OCI-LY3 (cell line): Measurements from ENCODE around the gene EPS15.
"Not testable (repeated sequence)": the region's sequence is repeated elsewhere in the genome, so short reads cannot be mapped to it uniquely, and the experiment has no call there.

Experiments
- H2AFZ ChIP-seq: fragments of 200-600, 300-600 bp; shearing (Covaris generic); 2 replicates; pipeline ENCODE4 v1.6.0; 2014; ENCODE audit warnings: antibody characterized with exemption, low read depth, low read length
- H3K27ac ChIP-seq: fragments of 200-600, 300-600 bp; sonication (generic); 2 replicates; pipeline ENCODE4 v1.5.1; 2014; ENCODE audit warnings: mild to moderate bottlenecking, low read length, moderate library complexity, mixed read lengths
- H3K27me3 ChIP-seq: fragments of 200-600, 300-600 bp; sonication (generic); 2 replicates; pipeline ENCODE4 v1.6.1; 2014; ENCODE audit warnings: low read depth, low read length, mixed read lengths
- H3K36me3 ChIP-seq: fragments of 200-600, 300-600 bp; sonication (generic); replicated peaks from 2 replicates; pipeline ENCODE3; 2014; ENCODE audit warnings: low read depth, low read length, mixed read lengths
- H3K4me1 ChIP-seq: fragments of 300-600, 200-600 bp; sonication (generic); 2 replicates; pipeline ENCODE4 v1.6.1; 2014; ENCODE audit warnings: low read length, mixed read lengths
- H3K4me2 ChIP-seq: fragments of 200-600, 300-600 bp; sonication (generic); 2 replicates; pipeline ENCODE4 v1.6.1; 2014; ENCODE audit warnings: low read length, mixed read lengths
- H3K4me3 ChIP-seq: fragments of 300-600, 200-600 bp; sonication (generic); 2 replicates; pipeline ENCODE4 v1.5.1; 2014; ENCODE audit warnings: antibody characterized with exemption, mild to moderate bottlenecking, low read length, moderate library complexity
- H3K79me2 ChIP-seq: fragments of 300-600, 200-600 bp; shearing (Covaris generic); 2 replicates; pipeline ENCODE4 v1.6.1; 2014; ENCODE audit warnings: mild to moderate bottlenecking, low read length, mixed read lengths
- H3K9ac ChIP-seq: fragments of 300-600, 200-600 bp; shearing (Covaris generic); 2 replicates; pipeline ENCODE4 v1.6.0; 2014; ENCODE audit warnings: mild to moderate bottlenecking, low read length, moderate library complexity
- H3K9me3 ChIP-seq: fragments of 200-600, 300-600 bp; shearing (Covaris generic); 2 replicates; pipeline ENCODE4 v1.6.1; 2014; ENCODE audit warnings: low read length, mixed read lengths; ENCODE audit not compliant: insufficient read depth
- H4K20me1 ChIP-seq: fragments of 200-600, 300-600 bp; sonication (generic); 2 replicates; pipeline ENCODE4 v1.6.1; 2016; ENCODE audit warnings: low read length, mixed read lengths; ENCODE audit not compliant: insufficient read depth
- CTCF ChIP-seq: fragments of 200-600, 300-600 bp; sonication (generic); IDR thresholded peaks from 2 replicates; pipeline ENCODE4 v1.5.1; 2014; ENCODE audit warnings: antibody characterized with exemption, low read length, low read depth
- EZH2phosphoT487 ChIP-seq: fragments of 200-600 bp; shearing (Covaris generic); IDR thresholded peaks from 2 replicates; pipeline ENCODE4 v1.6.1; 2018; ENCODE audit warnings: antibody characterized with exemption, mixed run types, low read depth

The EPS15 gene

GRCh38 chr1:51463561-51463960, 55.5 kb downstream of the EPS15 start:
- no peaks in the 10 kb centered on the region for H3K36me3 ChIP-seq

GRCh38 chr1:51462289-51462688, 56.8 kb downstream of the EPS15 start:
- H3K36me3 ChIP-seq, H3K4me1 ChIP-seq, H3K79me2 ChIP-seq, H3K4me3 ChIP-seq, H3K27ac ChIP-seq, H3K4me2 ChIP-seq, H3K27me3 ChIP-seq, H4K20me1 ChIP-seq, H2AFZ ChIP-seq, H3K9ac ChIP-seq, H3K9me3 ChIP-seq: not testable (repeated sequence)

More at GRCh38 chr1:51463561-51463960, 55.5 kb downstream of the EPS15 start:
- no peak overlapping the region for H3K4me2 ChIP-seq
- H3K27ac ChIP-seq = no peak overlapping the region
- H3K4me1 ChIP-seq = no peaks in the 10 kb centered on the region
- TF ChIP-seq CTCF (no peak), EZH2phosphoT487 (no peak)
- H3K9me3 ChIP-seq = no peaks in the 10 kb centered on the region
- no peak overlapping the region for H2AFZ ChIP-seq
- no peak overlapping the region for H3K9ac ChIP-seq
- no peaks in the 10 kb centered on the region for H3K27me3 ChIP-seq
- no peaks in the 10 kb centered on the region for H3K79me2 ChIP-seq
- no peaks in the 10 kb centered on the region for H4K20me1 ChIP-seq
- H3K4me3 ChIP-seq = no peak overlapping the region

DNA sequence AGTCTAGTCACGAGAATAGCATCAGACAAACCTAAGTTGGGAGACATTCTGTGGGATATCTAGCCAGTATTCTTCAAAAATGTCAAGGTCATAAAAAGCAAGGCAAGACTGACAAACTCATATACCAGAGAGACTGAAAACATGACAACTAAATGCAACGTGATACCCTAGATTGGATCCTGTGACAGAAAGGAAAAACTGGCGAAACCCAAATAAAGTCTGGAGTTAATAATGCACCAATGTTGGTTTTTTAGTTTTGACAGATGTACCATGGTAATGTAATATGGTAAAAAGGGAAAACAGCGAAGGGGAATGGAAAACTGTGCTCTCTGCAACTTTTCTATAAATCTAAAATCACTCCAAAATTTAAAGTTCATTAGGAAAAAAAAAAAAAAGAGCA, 64.5 kb downstream of the EPS15 start:
- Histone ChIP-seq H3K9ac (no peak overlapping the region), H3K79me2 (no peaks in the 10 kb centered on the region), H3K4me1 (no peaks in the 10 kb centered on the region), H3K27me3 (no peaks in the 10 kb centered on the region), H3K9me3 (no peaks in the 10 kb centered on the region), H3K27ac (no peak overlapping the region), H2AFZ (no peak overlapping the region), H3K4me3 (no peak overlapping the region), H3K4me2 (no peak overlapping the region), H3K36me3 (no peaks in the 10 kb centered on the region), H4K20me1 (no peaks in the 10 kb centered on the region)
- TF ChIP-seq CTCF (no peak), EZH2phosphoT487 (no peak)

- no peaks in the 10 kb centered on the region for H3K4me1 ChIP-seq
- H3K4me2 ChIP-seq = no peak overlapping the region
- H3K27me3 ChIP-seq = no peaks in the 10 kb centered on the region
- no peak overlapping the region for H2AFZ ChIP-seq
- no peak overlapping the region for H3K9ac ChIP-seq
- no peak overlapping the region for H3K27ac ChIP-seq
- TF ChIP-seq EZH2phosphoT487 (no peak), CTCF (no peak)
- H3K4me3 ChIP-seq = no peak overlapping the region
- H3K79me2 ChIP-seq = no peaks in the 10 kb centered on the region
- no peaks in the 10 kb centered on the region for H4K20me1 ChIP-seq
- no peaks in the 10 kb centered on the region for H3K9me3 ChIP-seq
- no peaks in the 10 kb centered on the region for H3K36me3 ChIP-seq
Measured at GRCh38 chr1:51453010-51453409, 66.1 kb downstream of the EPS15 start.

DNA sequence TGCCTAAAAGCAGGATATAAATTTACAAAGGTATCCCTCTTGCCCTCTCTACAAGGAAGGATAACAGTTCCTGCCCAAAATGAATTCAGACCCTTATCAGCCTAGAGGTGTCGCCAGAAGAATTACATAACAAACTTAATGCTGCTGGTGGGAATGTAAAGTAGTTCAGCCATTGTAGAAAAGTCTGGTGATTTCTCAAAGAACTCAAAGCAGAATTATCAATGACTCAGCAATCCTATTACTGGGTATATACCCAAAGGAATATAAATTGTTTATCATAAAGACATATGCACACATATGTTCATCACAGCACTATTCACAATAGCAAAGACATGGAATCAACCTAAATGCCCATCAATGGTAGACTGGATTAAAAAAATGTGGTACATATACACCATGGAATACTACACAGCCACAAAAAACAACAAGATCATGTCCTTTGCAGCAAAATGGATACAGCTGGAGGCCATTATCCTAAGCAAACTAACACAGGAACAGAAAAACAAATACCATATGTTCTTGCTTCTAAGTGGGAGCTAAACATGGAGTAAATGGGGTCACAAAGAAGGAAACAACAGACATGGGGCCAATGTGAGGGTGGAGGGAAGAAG, 70.1 kb downstream of the EPS15 start:
- not testable (repeated sequence) for H3K4me1 ChIP-seq, H3K27me3 ChIP-seq, H3K9me3 ChIP-seq, H3K4me3 ChIP-seq, H3K27ac ChIP-seq, H3K36me3 ChIP-seq, H4K20me1 ChIP-seq, H3K4me2 ChIP-seq, H3K79me2 ChIP-seq, H2AFZ ChIP-seq, H3K9ac ChIP-seq
